ENCODE measurements around the gene TTLL11.

DNA sequence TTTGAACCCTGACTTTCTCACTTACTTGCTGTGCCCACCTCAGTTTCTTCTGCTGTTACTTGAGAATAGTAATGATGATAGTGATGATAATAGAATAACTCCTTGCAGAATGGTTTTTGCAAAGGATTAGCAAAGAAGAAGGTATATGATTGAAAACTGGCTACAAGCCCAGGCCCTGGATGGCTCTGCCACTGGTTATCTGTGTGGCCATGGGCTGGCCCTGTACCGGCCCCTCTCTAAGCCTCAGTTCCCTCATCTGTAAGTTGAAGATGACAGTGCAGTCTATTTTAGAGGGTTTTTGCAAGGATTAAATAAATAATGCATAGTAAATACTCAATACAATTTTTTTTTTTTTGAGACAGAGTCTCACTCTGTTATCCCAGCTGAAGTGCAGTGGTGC, 6.2 kb downstream of the TTLL11 start:
- TF ChIP-seq, protein P1, sequence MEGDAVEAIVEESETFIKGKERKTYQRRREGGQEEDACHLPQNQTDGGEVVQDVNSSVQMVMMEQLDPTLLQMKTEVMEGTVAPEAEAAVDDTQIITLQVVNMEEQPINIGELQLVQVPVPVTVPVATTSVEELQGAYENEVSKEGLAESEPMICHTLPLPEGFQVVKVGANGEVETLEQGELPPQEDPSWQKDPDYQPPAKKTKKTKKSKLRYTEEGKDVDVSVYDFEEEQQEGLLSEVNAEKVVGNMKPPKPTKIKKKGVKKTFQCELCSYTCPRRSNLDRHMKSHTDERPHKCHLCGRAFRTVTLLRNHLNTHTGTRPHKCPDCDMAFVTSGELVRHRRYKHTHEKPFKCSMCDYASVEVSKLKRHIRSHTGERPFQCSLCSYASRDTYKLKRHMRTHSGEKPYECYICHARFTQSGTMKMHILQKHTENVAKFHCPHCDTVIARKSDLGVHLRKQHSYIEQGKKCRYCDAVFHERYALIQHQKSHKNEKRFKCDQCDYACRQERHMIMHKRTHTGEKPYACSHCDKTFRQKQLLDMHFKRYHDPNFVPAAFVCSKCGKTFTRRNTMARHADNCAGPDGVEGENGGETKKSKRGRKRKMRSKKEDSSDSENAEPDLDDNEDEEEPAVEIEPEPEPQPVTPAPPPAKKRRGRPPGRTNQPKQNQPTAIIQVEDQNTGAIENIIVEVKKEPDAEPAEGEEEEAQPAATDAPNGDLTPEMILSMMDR (IDR thresholded peaks at IDR 0.05): no peak
- TF ChIP-seq POLR2A (IDR thresholded peaks at IDR 0.05) (no peak), EP300 (IDR thresholded peaks at IDR 0.05) (no peak)

Data from tibial nerve (tissue), 4 donors.